ENCODE measurements around the gene AMZ1.

Gene AMZ1

GRCh38 chr7:2710286-2710655, 22.3 kb downstream of the AMZ1 start:
- TF ChIP-seq CTCF (IDR thresholded peaks at IDR 0.05): no peak
- Histone ChIP-seq H2AFZ (no peak overlapping the region), H3K4me2 (ENCODE audit: low read length) (no peak overlapping the region), H3K27me3 (ENCODE audit: control insufficient read depth, insufficient read depth, low read length) (no peaks in the 10 kb centered on the region), H3K9ac (no peak overlapping the region), H3K4me1 (no peaks in the 10 kb centered on the region), H3K4me3 (ENCODE audit: low read depth, low read length) (no peak overlapping the region), H3K36me3 (ENCODE audit: control insufficient read depth, insufficient read depth, low read length) (no peaks in the 10 kb centered on the region), H3K9me3 (ENCODE audit: control insufficient read depth, low read length) (no peaks in the 10 kb centered on the region), H3K27ac (no peak overlapping the region), H3K79me2 (no peaks in the 10 kb centered on the region)

- no peaks in the 10 kb centered on the region for H3K27me3 ChIP-seq (ENCODE audit: control insufficient read depth, insufficient read depth, low read length)
- no peaks in the 10 kb centered on the region for H3K9me3 ChIP-seq (ENCODE audit: control insufficient read depth, low read length)
- no peak overlapping the region for H3K4me2 ChIP-seq (ENCODE audit: low read length)
- no peak overlapping the region for H3K9ac ChIP-seq
- no peak overlapping the region for H3K27ac ChIP-seq
- no peak overlapping the region for H3K4me3 ChIP-seq (ENCODE audit: low read depth, low read length)
- no peaks in the 10 kb centered on the region for H3K36me3 ChIP-seq (ENCODE audit: control insufficient read depth, insufficient read depth, low read length)
- no peaks in the 10 kb centered on the region for H3K79me2 ChIP-seq
- H2AFZ ChIP-seq: no peak overlapping the region
- H3K4me1 ChIP-seq: peaks cover 2% of the 10 kb centered on the region
- no peak for TF ChIP-seq CTCF (IDR thresholded peaks at IDR 0.05)
Observed at GRCh38 chr7:2710901-2711551, 23.0 kb downstream of the AMZ1 start.

- no peak for TF ChIP-seq CTCF (IDR thresholded peaks at IDR 0.05)
- H3K36me3 ChIP-seq (ENCODE audit: control insufficient read depth, insufficient read depth, low read length): no peaks in the 10 kb centered on the region
- no peak overlapping the region for H3K27ac ChIP-seq
- H3K4me3 ChIP-seq (ENCODE audit: low read depth, low read length): no peak overlapping the region
- H2AFZ ChIP-seq: no peak overlapping the region
- no peak overlapping the region for H3K9ac ChIP-seq
- H3K4me2 ChIP-seq (ENCODE audit: low read length): no peak overlapping the region
- no peaks in the 10 kb centered on the region for H3K9me3 ChIP-seq (ENCODE audit: control insufficient read depth, low read length)
- peaks cover 2% of the 10 kb centered on the region for H3K4me1 ChIP-seq
- H3K79me2 ChIP-seq: no peaks in the 10 kb centered on the region
- H3K27me3 ChIP-seq (ENCODE audit: control insufficient read depth, insufficient read depth, low read length): no peaks in the 10 kb centered on the region
Observed at GRCh38 chr7:2711895-2712675, 24.1 kb downstream of the AMZ1 start.

- Histone ChIP-seq H3K9me3 (ENCODE audit: control insufficient read depth, low read length) (no peaks in the 10 kb centered on the region), H2AFZ (no peak overlapping the region), H3K4me2 (ENCODE audit: low read length) (no peak overlapping the region), H3K36me3 (ENCODE audit: control insufficient read depth, insufficient read depth, low read length) (no peaks in the 10 kb centered on the region), H3K4me3 (ENCODE audit: low read depth, low read length) (no peak overlapping the region), H3K27ac (no peak overlapping the region), H3K9ac (no peak overlapping the region), H3K79me2 (no peaks in the 10 kb centered on the region), H3K27me3 (ENCODE audit: control insufficient read depth, insufficient read depth, low read length) (no peaks in the 10 kb centered on the region), H3K4me1 (peaks cover 2% of the 10 kb centered on the region)
- TF ChIP-seq CTCF (IDR thresholded peaks at IDR 0.05): no peak
Observed at GRCh38 chr7:2713370-2713769, 25.4 kb downstream of the AMZ1 start.
